ENCODE results near the gene AUTS2. TPM values are rescaled to one million over a fixed set of nuclear protein-coding genes. Genes with fewer than 3 reads are reported as not detected.

The AUTS2 gene
- total and polyA plus RNA-seq, 9 of the 15 experiments (the other 6 are each of a cell fraction or from before 2014, with no cell fraction given) = 0.58 TPM; not detected in 8

- no peak for TF ChIP-seq RCOR1 (IDR thresholded peaks at IDR 0.05; ENCODE audit: borderline replicate concordance in 1 of 2, low read depth in 2 of 2, low read length in 2 of 2)
- TF ChIP-seq SMARCA5 (IDR thresholded peaks at IDR 0.05) = no peak
Observed at GRCh38 chr7:70299472-70299807, 701.2 kb downstream of the AUTS2 start (continued).

- Histone ChIP-seq H4K20me1 (replicated peaks; ENCODE audit: control insufficient read depth, insufficient read depth, low read length) (no peaks in the 10 kb centered on the region), H2AFZ (ENCODE audit: low read depth, low read length) (no peak overlapping the region), H3K36me3 (ENCODE audit: control insufficient read depth, insufficient read depth, low read length) (no peaks in the 10 kb centered on the region), H3K27ac (ENCODE audit: extremely low read depth, low read depth, low read length) (no peak overlapping the region), H3K79me2 (ENCODE audit: control insufficient read depth, insufficient read depth, low read length) (no peaks in the 10 kb centered on the region), H3K9me1 (ENCODE audit: control insufficient read depth, insufficient read depth, low read length) (no peaks in the 10 kb centered on the region), H3K4me1 (replicated peaks in 1 of 2; ENCODE audit: control insufficient read depth in 2 of 2, insufficient read depth in 2 of 2, low read length in 2 of 2) (no peaks in the 10 kb centered on the region), H3K9me3 (replicated peaks; ENCODE audit: control insufficient read depth, insufficient read depth, low read depth, low read length) (no peaks in the 10 kb centered on the region), H3K9ac (ENCODE audit: insufficient read depth in 1 of 2, low read depth in 2 of 2, low read length in 2 of 2) (no peak overlapping the region), H3K4me2 (ENCODE audit: insufficient read depth, low read length) (no peak overlapping the region), H3K4me3 (no peak overlapping the region), H3K27me3 (ENCODE audit: control insufficient read depth in 2 of 2, insufficient read depth in 2 of 2, low read length in 2 of 2) (no peaks in the 10 kb centered on the region)
- no peak for ATAC-seq
- no TSS peak for BruUV-seq (replicated peaks)
- intact Hi-C loops (cut with micrococcal nuclease) (no loop called here), in situ Hi-C loops (cut with MboI) (no loop called here)
- DNase-seq (ENCODE audit: extremely low read depth in 1 of 4, low spot score in 3 of 4) = no peak
- 2% methylated on average over 6 of the region's 6 CpGs for WGBS (ENCODE audit: insufficient coverage, low coverage, missing lambda C conversion rate)
- TF ChIP-seq ZNF699 (CRISPR knock-in tag; IDR thresholded peaks at IDR 0.05; ENCODE audit: insufficient replicate concordance) (no peak), KAT2B (IDR thresholded peaks at IDR 0.05; ENCODE audit: low read depth, low read length) (no peak), DNMT1 (IDR thresholded peaks at IDR 0.05) (no peak), PRMT5 (CRISPR knock-in tag; IDR thresholded peaks at IDR 0.05) (no peak), NR3C1 (CRISPR knock-in tag; IDR thresholded peaks at IDR 0.05) (no peak), ESRRB (CRISPR knock-in tag; IDR thresholded peaks at IDR 0.05; ENCODE audit: borderline replicate concordance) (no peak), JUND (IDR thresholded peaks at IDR 0.05; ENCODE audit: borderline replicate concordance, low read depth, low read length) (no peak), JUND (tag; IDR thresholded peaks at IDR 0.05; ENCODE audit: borderline replicate concordance, low read depth, low read length) (no peak), NELFE (IDR thresholded peaks at IDR 0.05; ENCODE audit: insufficient read depth, insufficient read length) (no peak), ZNF444 (CRISPR knock-in tag; IDR thresholded peaks at IDR 0.05) (no peak), PATZ1 (CRISPR knock-in tag; IDR thresholded peaks at IDR 0.05; ENCODE audit: borderline replicate concordance) (no peak), MCM5 (IDR thresholded peaks at IDR 0.05; ENCODE audit: low read depth) (no peak), JUN (IDR thresholded peaks at IDR 0.05; ENCODE audit: borderline replicate concordance, low read depth, low read length) (no peak), JUN (CRISPR knock-in tag; IDR thresholded peaks at IDR 0.05; ENCODE audit: borderline replicate concordance) (no peak), MEF2D (tag; conservative IDR thresholded peaks at IDR 0.05; ENCODE audit: low read depth) (no peak), ETV5 (CRISPR knock-in tag; IDR thresholded peaks at IDR 0.05; ENCODE audit: low read depth) (no peak), NFXL1 (CRISPR knock-in tag; IDR thresholded peaks at IDR 0.05) (no peak), SMAD4 (CRISPR knock-in tag; conservative IDR thresholded peaks at IDR 0.05) (no peak), ZNF316 (IDR thresholded peaks at IDR 0.05) (no peak), ZNF121 (CRISPR knock-in tag; conservative IDR thresholded peaks at IDR 0.05) (no peak), SNIP1 (IDR thresholded peaks at IDR 0.05; ENCODE audit: low read depth) (no peak)
- no peak for FAIRE-seq
- POLR2A ChIA-PET = no interaction called here
- CTCF ChIA-PET (ENCODE audit: low intra/inter-chr PET ratio) = no interaction called here
Observed at GRCh38 chr7:70301673-70302185, 703.5 kb downstream of the AUTS2 start.
